Natural killer cell (primary cell): ENCODE data around the gene IL22. TPM values are rescaled to one million over a fixed set of nuclear protein-coding genes. Genes with fewer than 3 reads are reported as not detected.
"Not testable (repeated sequence)": the region's sequence is repeated elsewhere in the genome, so short reads cannot be mapped to it uniquely, and the experiment has no call there.

Experiments
- ATAC-seq, 3 donors: fragments of 150-1000 bp in 2 of 3; fragments of 200-7000 bp in 1 of 3; cut with Tn5 transposase; 1 replicate in 1 of 3; 2 replicates in 2 of 3; pipeline ENCODE4 v1.10.0; 2021; ENCODE audit warnings: mild to moderate bottlenecking in 2 of 3, moderate library complexity in 2 of 3
- DNase-seq, 2 donors: peaks; one replicate each; pipeline versions ENCODE4 v3.0.0 to v3.0.0-alpha.2; 2013 to 2021; ENCODE audit warnings: mixed read lengths in 1 of 2
- H3K27ac ChIP-seq: one replicate; pipeline ENCODE4 v1.5.1; 2013; ENCODE audit warnings: mild to moderate bottlenecking, low read length
- H3K27me3 ChIP-seq: one replicate; pipeline ENCODE4 v1.6.1; 2013; ENCODE audit warnings: low read length; ENCODE audit not compliant: control insufficient read depth, insufficient read depth
- H3K36me3 ChIP-seq: one replicate; pipeline ENCODE4 v1.6.1; 2013; ENCODE audit warnings: low read length; ENCODE audit not compliant: control insufficient read depth, insufficient read depth
- H3K4me1 ChIP-seq: one replicate; pipeline ENCODE4 v1.6.1; 2013; ENCODE audit warnings: low read length; ENCODE audit not compliant: control insufficient read depth, insufficient read depth
- H3K4me3 ChIP-seq: one replicate; pipeline ENCODE4 v1.5.1; 2013; ENCODE audit warnings: low read length
- H3K9me3 ChIP-seq: one replicate; pipeline ENCODE4 v1.6.1; 2013; ENCODE audit warnings: low read length; ENCODE audit not compliant: control insufficient read depth, insufficient read depth
- H3K27ac Mint-ChIP-seq, 2 donors: one replicate each; pipeline ENCODE4 v1.8.0; 2022; ENCODE audit warnings: mild to moderate bottlenecking in 2 of 2, mixed read lengths in 2 of 2, moderate library complexity in 1 of 2
- H3K27me3 Mint-ChIP-seq, 2 donors: one replicate each; pipeline ENCODE4 v1.8.0; 2022; ENCODE audit warnings: low read depth in 2 of 2, mixed read lengths in 2 of 2
- H3K36me3 Mint-ChIP-seq: one replicate; pipeline ENCODE4 v1.8.0; 2022; ENCODE audit warnings: mixed read lengths
- H3K4me1 Mint-ChIP-seq, 2 donors: one replicate each; pipeline ENCODE4 v1.8.0; 2022; ENCODE audit warnings: mixed read lengths in 2 of 2
- H3K4me3 Mint-ChIP-seq: one replicate; pipeline ENCODE4 v1.8.0; 2022; ENCODE audit warnings: mild to moderate bottlenecking, moderate library complexity, mixed read lengths
- H3K9me3 Mint-ChIP-seq, 2 donors: one replicate each; pipeline ENCODE4 v1.8.0; 2022; ENCODE audit warnings: mixed read lengths in 2 of 2
- CTCF ChIP-seq: fragments of 200-600 bp; IDR thresholded peaks from one replicate; pipeline ENCODE4 v1.8.0; 2022; ENCODE audit warnings: antibody characterized with exemption
- WGBS: methylation state at CpG from one replicate; pipeline ENCODE4 v1.1.7; 2013; ENCODE audit warnings: missing lambda C conversion rate; ENCODE audit not compliant: insufficient coverage; 5-methylcytosine and 5-hydroxymethylcytosine counted together
- intact Hi-C: fragments of 100-400 bp; cut with micrococcal nuclease; formaldehyde crosslinking; loops from one replicate; pipeline ENCODE4 v1.14.2; 2022
- total RNA-seq, 4 donors: library from RNA; stranded (reverse); fragments of 120-200 nt in 1 of 4; gene quantifications; one replicate each; pipeline versions ENCODE4 v1.2.3 to v1.2.4, GENCODE V29; 2013 to 2022

Gene IL22
- total RNA-seq, 3 donors from 2014 or later (not counting 1 experiment from before 2014, with no cell fraction given), result not detected

GRCh38 chr12:68221497-68221896, 31.9 kb downstream of the IL22 start:
- H3K4me3 Mint-ChIP-seq, result no peak overlapping the region
- no peak for TF ChIP-seq CTCF
- H3K4me1 Mint-ChIP-seq, result peaks cover 6 to 7% of the 10 kb centered on the region in 2 donors
- H3K4me3 ChIP-seq, result no peak overlapping the region
- peaks cover 15 to 26% of the 10 kb centered on the region in 2 donors for H3K27me3 Mint-ChIP-seq
- peaks cover 4% of the 10 kb centered on the region for H3K4me1 ChIP-seq
- no peak for ATAC-seq
- no peaks in the 10 kb centered on the region for H3K9me3 Mint-ChIP-seq
- no CpG with 5 or more reads among the region's 1 CpG for WGBS
- H3K27ac ChIP-seq, result no peak overlapping the region
- no peaks in the 10 kb centered on the region for H3K36me3 ChIP-seq
- H3K27me3 ChIP-seq, result peaks cover 2% of the 10 kb centered on the region
- H3K9me3 ChIP-seq, result no peaks in the 10 kb centered on the region
- H3K36me3 Mint-ChIP-seq, result no peaks in the 10 kb centered on the region
- no peak overlapping the region for H3K27ac Mint-ChIP-seq
- no peak for DNase-seq
- intact Hi-C loops, result loop anchor here (5.0 kb wide), 1 partner anchor 526 kb away; the partner anchor contains the start of gene SLC35E3

DNA sequence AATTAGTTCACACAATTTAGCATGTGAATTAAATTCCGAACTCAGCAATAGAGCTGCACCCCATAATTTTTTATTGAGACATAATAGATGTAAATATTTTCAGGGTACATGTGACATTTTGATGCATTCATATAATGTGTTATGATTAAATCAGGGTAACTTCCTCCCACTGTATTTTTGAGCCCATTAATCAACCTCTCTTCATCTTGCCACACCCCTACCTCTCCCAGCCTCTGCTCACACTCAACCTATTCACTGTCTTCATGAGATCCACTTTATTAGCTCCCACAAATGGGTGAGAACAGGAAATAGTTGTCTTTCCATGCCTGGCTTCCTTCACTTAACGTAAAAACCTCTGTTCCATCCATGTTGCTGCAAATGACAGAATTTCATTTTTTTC, 42.5 kb downstream of the IL22 start:
- TF ChIP-seq CTCF, result no peak
- peaks cover 26 to 36% of the 10 kb centered on the region in 2 donors for H3K27me3 Mint-ChIP-seq
- H3K27ac Mint-ChIP-seq, result no peak overlapping the region
- Histone ChIP-seq H3K4me3 (no peak overlapping the region), H3K4me1 (no peaks in the 10 kb centered on the region), H3K36me3 (no peaks in the 10 kb centered on the region), H3K9me3 (no peaks in the 10 kb centered on the region), H3K27ac (no peak overlapping the region), H3K27me3 (no peaks in the 10 kb centered on the region)
- H3K4me3 Mint-ChIP-seq, result no peak overlapping the region
- H3K36me3 Mint-ChIP-seq, result no peaks in the 10 kb centered on the region
- intact Hi-C loops, result no loop called here
- no peaks in the 10 kb centered on the region for H3K4me1 Mint-ChIP-seq
- DNase-seq, result no peak
- ATAC-seq, result no peak
- 89% methylated on average over 1 of the region's 2 CpGs for WGBS
- no peaks in the 10 kb centered on the region for H3K9me3 Mint-ChIP-seq

- ATAC-seq, H3K9me3 Mint-ChIP-seq, H3K27ac ChIP-seq, H3K4me3 ChIP-seq, H3K9me3 ChIP-seq, intact Hi-C loops, H3K36me3 Mint-ChIP-seq, H3K4me1 ChIP-seq, H3K4me1 Mint-ChIP-seq, DNase-seq, H3K36me3 ChIP-seq, H3K27me3 ChIP-seq, H3K4me3 Mint-ChIP-seq, H3K27ac Mint-ChIP-seq: not testable (repeated sequence)
- WGBS, result 87% methylated on average over 11 of the region's 12 CpGs
- peaks cover 19 to 26% of the 10 kb centered on the region in 2 donors for H3K27me3 Mint-ChIP-seq
These were observed 44.2 kb downstream of the IL22 start for GRCh38 chr12:68209048-68209728.

GRCh38 chr12:68207276-68207675, 46.1 kb downstream of the IL22 start:
- DNase-seq (no peak), ATAC-seq (no peak)
- H3K9me3 Mint-ChIP-seq, result no peaks in the 10 kb centered on the region
- no peak for TF ChIP-seq CTCF
- H3K4me3 Mint-ChIP-seq, result no peak overlapping the region
- intact Hi-C loops, result no loop called here
- no peak overlapping the region for H3K4me3 ChIP-seq
- H3K4me1 ChIP-seq, result peaks cover 8% of the 10 kb centered on the region
- H3K27me3 ChIP-seq, result no peaks in the 10 kb centered on the region
- peaks cover 7 to 17% of the 10 kb centered on the region in 2 donors for H3K27me3 Mint-ChIP-seq
- no peaks in the 10 kb centered on the region for H3K36me3 Mint-ChIP-seq
- peaks cover 14 to 15% of the 10 kb centered on the region in 2 donors for H3K4me1 Mint-ChIP-seq
- no peak overlapping the region for H3K27ac ChIP-seq
- no peaks in the 10 kb centered on the region for H3K9me3 ChIP-seq
- H3K27ac Mint-ChIP-seq, result no peak overlapping the region
- no peaks in the 10 kb centered on the region for H3K36me3 ChIP-seq
